ENCODE data around the gene DNAH17.

Gene DNAH17

DNA sequence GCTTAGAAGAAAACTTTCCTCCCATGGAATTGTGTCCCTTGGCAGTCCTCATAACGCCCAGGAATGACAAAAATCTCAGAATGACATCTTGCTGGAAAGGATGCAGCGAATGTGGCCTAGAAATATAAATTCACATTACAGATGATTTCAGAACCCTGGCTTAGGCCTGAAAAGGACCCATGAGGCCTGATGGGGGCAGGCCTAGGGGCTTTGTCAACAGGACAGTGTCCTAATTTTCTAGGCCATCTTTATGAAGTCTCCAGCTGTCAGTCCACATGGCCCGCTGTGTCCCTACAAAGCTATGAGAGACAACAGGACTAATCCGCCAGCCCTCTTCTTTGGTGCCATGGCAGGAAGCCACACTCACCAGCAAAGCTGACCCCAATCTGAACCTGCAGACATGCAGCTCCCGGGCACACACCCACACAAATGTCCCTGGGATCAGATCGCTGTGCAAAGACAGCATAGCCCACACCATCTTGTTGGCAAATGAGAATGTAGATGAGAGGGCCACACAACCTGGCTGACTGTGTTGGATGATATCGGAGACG is 40.4 kb upstream of the DNAH17 start:
- DNase-seq (ENCODE audit: insufficient read length), result no peak
- no peak for FAIRE-seq
- TF ChIP-seq POLR2AphosphoS5 (IDR thresholded peaks at IDR 0.05; ENCODE audit: low read depth, low read length), result no peak

DNA sequence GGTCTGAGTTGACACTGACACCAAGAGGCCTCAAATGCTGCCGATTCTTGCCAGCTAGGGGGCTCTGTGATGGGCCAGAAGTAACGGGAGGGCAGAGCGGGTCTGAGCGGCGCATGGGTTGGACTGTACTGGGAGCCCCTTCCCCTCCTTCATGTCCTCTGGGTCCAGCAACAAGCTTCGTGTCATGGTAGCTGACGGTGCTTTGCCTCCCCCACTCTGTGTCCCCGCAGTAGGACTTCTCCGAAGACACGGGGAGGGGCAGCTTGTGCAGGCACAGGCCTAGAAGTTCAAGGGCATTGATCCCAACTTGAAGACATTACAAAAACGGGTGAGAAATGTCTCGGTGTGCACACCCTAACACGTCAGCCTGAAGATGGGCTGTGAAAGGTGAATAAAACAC is 39.8 kb upstream of the DNAH17 start:
- FAIRE-seq (no peak), DNase-seq (ENCODE audit: insufficient read length) (no peak)
- TF ChIP-seq TAF1 (IDR thresholded peaks at IDR 0.05; ENCODE audit: borderline replicate concordance, low read depth, low read length), result no peak
- TF ChIP-seq POLR2A (IDR thresholded peaks at IDR 0.05; ENCODE audit: low read depth, low read length), result no peak

DNA sequence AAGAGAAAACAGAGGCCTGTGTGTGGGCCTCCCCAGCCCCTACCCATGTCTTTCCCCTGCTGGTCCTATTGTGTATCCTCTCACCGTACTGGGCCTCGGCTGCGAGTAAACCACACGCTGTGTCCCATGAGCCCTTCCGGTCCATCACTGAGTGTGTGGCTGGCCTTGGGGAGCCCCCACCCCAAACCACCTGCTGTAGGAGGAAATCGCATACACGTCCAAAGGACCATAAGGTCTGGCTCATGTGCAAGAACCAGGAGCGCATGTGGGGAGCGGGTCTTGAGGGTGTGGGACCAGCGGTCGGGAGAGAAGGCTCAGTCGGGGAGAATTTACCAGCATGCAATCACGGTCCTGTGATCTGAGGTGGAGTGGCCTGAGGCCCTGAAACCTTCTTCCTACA is 38.4 kb upstream of the DNAH17 start:
- DNase-seq (ENCODE audit: insufficient read length) (no peak), FAIRE-seq (no peak)
- no peak for TF ChIP-seq POLR2AphosphoS5 (IDR thresholded peaks at IDR 0.05; ENCODE audit: low read depth, low read length)
- TF ChIP-seq TAF1 (IDR thresholded peaks at IDR 0.05; ENCODE audit: borderline replicate concordance, low read depth, low read length), result no peak
- no peak for TF ChIP-seq POLR2A (IDR thresholded peaks at IDR 0.05; ENCODE audit: low read depth, low read length)

DNA sequence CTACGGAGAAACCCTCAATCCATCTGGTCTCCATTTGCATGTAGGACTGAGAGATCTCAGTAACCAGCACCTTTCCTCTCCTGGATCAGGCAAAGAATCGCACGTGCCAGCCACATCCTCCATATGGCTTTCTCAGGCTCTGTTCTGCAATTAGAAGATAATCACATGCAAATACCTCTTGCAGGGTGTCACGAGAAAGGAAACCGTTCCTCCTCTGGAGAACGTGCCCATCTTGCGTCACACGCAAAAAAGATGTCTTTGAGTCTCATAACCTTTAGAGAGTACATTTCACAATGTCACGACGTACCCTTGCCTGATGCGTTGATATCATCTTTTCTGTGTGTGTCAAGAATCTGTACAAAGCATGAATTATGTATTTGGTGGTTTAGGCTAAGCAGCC is 36.2 kb upstream of the DNAH17 start:
- DNase-seq (ENCODE audit: insufficient read length) (no peak), FAIRE-seq (no peak)
- TF ChIP-seq POLR2A (IDR thresholded peaks at IDR 0.05; ENCODE audit: low read depth, low read length), result no peak
- no peak for TF ChIP-seq POLR2AphosphoS5 (IDR thresholded peaks at IDR 0.05; ENCODE audit: low read depth, low read length)
- TF ChIP-seq TAF1 (IDR thresholded peaks at IDR 0.05; ENCODE audit: borderline replicate concordance, low read depth, low read length), result no peak

DNA sequence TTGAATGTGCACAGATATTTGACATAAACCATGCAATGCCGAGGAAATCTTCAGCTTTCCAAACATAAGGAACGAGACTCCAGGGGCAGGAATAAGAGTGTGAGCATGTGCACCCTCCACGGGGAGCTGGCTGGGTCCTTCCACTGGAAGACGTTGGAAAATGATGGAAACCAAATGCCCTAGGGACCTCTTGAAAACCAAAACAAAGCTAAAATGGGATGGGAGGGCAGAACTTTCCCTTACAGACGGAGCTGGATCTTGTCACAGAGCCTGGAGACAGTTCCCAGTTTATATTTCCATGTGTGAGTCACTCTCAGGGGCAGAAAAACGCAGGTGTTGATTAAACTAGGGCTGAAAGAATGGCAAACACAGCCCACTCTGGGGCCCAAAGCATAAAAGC is 34.4 kb upstream of the DNAH17 start:
- no peak for DNase-seq (ENCODE audit: insufficient read length)
- no peak for FAIRE-seq
- TF ChIP-seq POLR2AphosphoS5 (IDR thresholded peaks at IDR 0.05; ENCODE audit: low read depth, low read length) (no peak), POLR2A (IDR thresholded peaks at IDR 0.05; ENCODE audit: low read depth, low read length) (no peak), TAF1 (IDR thresholded peaks at IDR 0.05; ENCODE audit: borderline replicate concordance, low read depth, low read length) (no peak)

DNA sequence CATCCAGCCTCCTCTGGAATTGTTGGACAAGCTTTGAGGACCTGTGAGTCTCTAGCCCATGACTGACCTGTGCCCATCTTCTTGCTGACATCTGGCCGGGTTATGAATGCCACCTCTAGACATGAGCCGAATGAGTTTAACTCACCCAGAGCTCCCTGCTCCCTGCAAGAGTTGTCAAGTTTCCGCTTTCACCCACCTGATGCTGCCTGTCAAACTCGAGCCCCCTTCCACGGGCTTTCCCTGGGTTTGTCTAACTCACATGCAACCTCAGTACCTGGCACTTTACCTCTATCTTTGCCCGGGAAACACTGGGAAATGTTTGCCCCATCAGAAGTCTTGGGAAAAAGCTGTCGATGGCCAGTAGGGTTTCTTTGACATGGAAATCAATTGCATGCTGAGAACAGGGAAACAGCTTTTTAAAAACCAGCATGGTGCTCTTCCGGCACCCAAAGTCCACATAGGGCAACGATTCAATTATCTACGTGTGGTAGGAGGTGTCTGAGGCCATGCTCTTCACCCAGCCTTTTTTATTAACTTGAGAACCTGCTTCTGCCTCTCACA is 33.8 kb upstream of the DNAH17 start:
- no peak for DNase-seq (ENCODE audit: insufficient read length)
- no peak for FAIRE-seq

DNA sequence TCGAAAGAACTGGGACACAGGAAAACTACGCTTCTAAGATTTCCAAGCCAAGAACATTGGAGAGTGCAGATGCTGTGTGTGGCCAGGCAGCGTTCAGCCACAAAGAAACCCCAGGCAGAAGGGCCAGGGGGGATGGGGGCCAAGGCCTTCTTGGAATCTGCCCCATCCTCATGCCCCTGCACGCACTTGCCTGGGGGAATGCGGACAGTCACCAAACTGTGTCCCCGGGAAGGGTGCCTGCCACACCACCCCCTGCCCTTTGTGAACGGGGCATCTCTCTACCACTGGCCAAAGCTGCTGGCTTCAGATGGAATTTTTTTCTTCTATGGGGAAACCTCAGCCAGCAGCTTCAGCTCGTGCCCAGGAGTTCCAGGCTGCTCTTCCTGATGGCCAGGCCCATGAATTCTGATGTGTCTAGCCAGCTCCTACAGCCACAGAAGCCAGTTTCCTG is 32.0 kb upstream of the DNAH17 start:
- DNase-seq (ENCODE audit: insufficient read length) (no peak), FAIRE-seq (no peak)
- TF ChIP-seq POLR2A (IDR thresholded peaks at IDR 0.05; ENCODE audit: low read depth, low read length) (no peak), POLR2AphosphoS5 (IDR thresholded peaks at IDR 0.05; ENCODE audit: low read depth, low read length) (no peak), TAF1 (IDR thresholded peaks at IDR 0.05; ENCODE audit: borderline replicate concordance, low read depth, low read length) (no peak)

More for the DNA sequence above, 33.8 kb upstream of the DNAH17 start:
- TF ChIP-seq TAF1 (IDR thresholded peaks at IDR 0.05; ENCODE audit: borderline replicate concordance, low read depth, low read length) (no peak), POLR2AphosphoS5 (IDR thresholded peaks at IDR 0.05; ENCODE audit: low read depth, low read length) (no peak), POLR2A (IDR thresholded peaks at IDR 0.05; ENCODE audit: low read depth, low read length) (no peak)

DNA sequence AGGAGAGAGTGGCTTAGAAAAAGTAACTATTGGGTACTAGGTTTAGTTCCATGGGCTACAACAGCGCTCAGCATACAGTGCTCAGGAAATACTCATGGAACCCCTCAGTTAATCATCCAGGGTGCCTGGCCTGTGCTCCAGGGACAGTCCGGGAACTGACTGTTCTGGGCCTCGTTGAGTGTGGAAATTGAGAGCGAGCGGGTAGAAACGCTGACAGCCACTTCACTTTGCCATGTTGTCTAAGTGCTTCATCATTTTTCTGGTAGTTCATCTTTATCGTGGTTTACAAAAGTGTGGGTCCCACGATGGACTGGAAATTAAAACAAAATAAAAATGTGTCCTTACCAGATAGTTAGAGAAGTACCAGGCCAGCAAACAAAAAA is 31.6 kb upstream of the DNAH17 start:
- no peak for FAIRE-seq

DNA sequence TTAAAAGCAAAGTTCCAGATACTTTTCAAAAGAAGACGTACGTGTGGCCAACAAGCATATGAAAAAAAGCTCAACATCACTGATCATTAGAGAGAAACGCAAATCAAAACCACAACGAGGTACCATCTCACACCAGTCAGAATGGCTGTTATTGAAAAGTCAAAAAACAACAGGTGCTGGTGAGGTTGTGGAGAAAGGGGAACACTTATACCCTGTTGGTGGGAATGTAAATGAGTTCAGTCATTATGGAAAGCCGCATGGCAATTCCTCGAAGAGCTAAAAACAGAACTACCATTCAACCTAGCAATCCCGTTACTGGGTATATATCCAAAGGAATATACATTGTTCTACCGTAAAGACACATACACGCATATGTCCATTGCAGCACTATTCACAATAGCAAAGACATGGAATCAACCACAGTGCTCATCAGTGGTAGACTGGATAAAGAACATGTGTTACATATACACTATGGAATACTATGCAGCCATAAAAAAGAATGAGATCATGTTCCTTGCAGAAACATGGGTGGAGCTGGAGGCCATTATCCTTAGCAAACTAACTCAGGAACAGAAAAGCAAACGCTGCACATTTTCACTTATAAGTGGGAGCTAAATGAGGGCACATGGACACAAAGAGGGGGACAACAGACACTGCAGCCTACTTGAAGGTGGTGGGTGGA is 31.1 kb upstream of the DNAH17 start:
- DNase-seq (ENCODE audit: insufficient read length) (no peak), FAIRE-seq (no peak)
- TF ChIP-seq POLR2AphosphoS5 (IDR thresholded peaks at IDR 0.05; ENCODE audit: low read depth, low read length) (no peak), POLR2A (IDR thresholded peaks at IDR 0.05; ENCODE audit: low read depth, low read length) (no peak)

More for the DNA sequence above, 31.6 kb upstream of the DNAH17 start:
- TF ChIP-seq POLR2AphosphoS5 (IDR thresholded peaks at IDR 0.05; ENCODE audit: low read depth, low read length) (no peak), POLR2A (IDR thresholded peaks at IDR 0.05; ENCODE audit: low read depth, low read length) (no peak), TAF1 (IDR thresholded peaks at IDR 0.05; ENCODE audit: borderline replicate concordance, low read depth, low read length) (no peak)
- no peak for DNase-seq (ENCODE audit: insufficient read length)

DNA sequence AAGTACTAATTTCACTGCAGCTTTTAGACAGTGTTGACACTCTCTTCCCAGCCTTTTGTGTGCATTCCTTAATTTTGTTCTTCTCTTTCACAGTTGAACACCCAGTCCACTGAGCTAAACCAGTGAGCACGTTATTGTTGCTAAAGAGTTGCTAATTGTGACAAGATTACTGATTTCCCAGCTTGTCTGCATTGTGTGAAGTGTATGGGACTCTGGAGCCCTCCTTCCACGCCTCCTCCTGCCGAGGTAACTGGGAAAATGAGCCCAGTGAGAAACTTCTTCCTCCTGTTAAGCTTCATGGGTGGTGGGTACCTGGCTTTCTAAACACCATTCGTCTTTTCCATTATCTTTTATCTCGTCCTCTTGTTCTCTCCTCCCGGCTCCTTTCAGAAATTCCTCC is 29.8 kb upstream of the DNAH17 start:
- FAIRE-seq, result no peak
- TF ChIP-seq POLR2A (IDR thresholded peaks at IDR 0.05; ENCODE audit: low read depth, low read length) (no peak), POLR2AphosphoS5 (IDR thresholded peaks at IDR 0.05; ENCODE audit: low read depth, low read length) (no peak), TAF1 (IDR thresholded peaks at IDR 0.05; ENCODE audit: borderline replicate concordance, low read depth, low read length) (no peak)
- DNase-seq (ENCODE audit: insufficient read length), result no peak

DNA sequence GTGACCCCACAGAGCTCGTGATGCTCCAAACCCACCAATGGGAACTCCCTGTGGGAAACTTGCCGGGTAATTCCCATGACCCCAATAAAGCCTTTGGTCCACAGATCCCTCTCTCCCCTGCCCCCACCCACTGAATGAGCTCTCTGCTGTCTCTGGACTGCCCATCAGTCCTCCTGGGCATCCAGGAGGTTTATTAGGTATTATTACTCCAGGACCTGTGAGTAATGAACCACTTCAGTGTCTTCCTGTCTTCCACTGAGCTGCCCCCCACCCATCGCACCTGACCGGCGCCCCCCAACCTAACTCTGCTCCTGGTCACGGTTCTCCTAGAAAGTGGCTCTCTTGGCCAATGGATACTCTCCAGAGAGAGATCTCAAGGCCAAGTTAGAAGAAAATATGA is 28.7 kb upstream of the DNAH17 start:
- FAIRE-seq (no peak), DNase-seq (ENCODE audit: insufficient read length) (no peak)
- TF ChIP-seq TAF1 (IDR thresholded peaks at IDR 0.05; ENCODE audit: borderline replicate concordance, low read depth, low read length) (no peak), POLR2A (IDR thresholded peaks at IDR 0.05; ENCODE audit: low read depth, low read length) (no peak)

DNA sequence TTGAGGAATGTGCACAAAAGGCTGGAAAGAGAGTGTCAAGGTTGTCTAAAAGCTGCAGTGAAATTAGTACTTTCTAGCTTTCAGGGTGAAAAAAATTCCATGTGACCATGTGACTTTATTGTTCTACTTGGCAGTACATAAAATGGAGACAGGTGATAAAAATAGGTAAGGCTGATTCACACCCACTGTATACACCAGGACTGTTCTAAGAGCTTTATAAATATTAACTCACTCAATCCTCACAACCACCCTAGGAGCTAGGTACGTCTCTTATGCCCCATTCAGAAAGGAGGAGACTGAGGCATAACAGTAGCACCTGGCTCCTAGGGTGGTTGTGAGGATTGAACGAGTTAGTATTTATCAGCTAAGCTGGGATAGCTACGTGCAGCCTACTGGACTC is 28.2 kb upstream of the DNAH17 start:
- no peak for FAIRE-seq
- no peak for DNase-seq (ENCODE audit: insufficient read length)
- TF ChIP-seq TAF1 (IDR thresholded peaks at IDR 0.05; ENCODE audit: borderline replicate concordance, low read depth, low read length) (no peak), POLR2AphosphoS5 (IDR thresholded peaks at IDR 0.05; ENCODE audit: low read depth, low read length) (no peak), POLR2A (IDR thresholded peaks at IDR 0.05; ENCODE audit: low read depth, low read length) (no peak)

Measured in GM12892 (cell line).